Trophoblast cell (in vitro differentiated cells and primary cell): Measurements from ENCODE around the gene TMEM121.

Source experiments
- DNase-seq, 2 donors: peaks; one replicate each; pipeline ENCODE4 v3.0.0-alpha.2; 2016
- H2AFZ ChIP-seq: 2 replicates; pipeline ENCODE4 v1.6.1; 2013; ENCODE audit warnings: low read length, moderate library complexity, mild to moderate bottlenecking; ENCODE audit not compliant: insufficient read depth, poor library complexity
- H2AK5ac ChIP-seq: 2 replicates; pipeline ENCODE4 v1.6.1; 2013; ENCODE audit warnings: mild to moderate bottlenecking, low read length
- H2BK120ac ChIP-seq: 2 replicates; pipeline ENCODE4 v1.6.1; 2013; ENCODE audit warnings: low read length, mild to moderate bottlenecking, moderate library complexity; ENCODE audit not compliant: insufficient read depth, poor library complexity
- H2BK12ac ChIP-seq: 2 replicates; pipeline ENCODE4 v1.6.1; 2013; ENCODE audit warnings: mild to moderate bottlenecking, low read length, moderate library complexity
- H2BK5ac ChIP-seq: 2 replicates; pipeline ENCODE4 v1.6.1; 2013; ENCODE audit warnings: low read length, low read depth, moderate library complexity, mild to moderate bottlenecking; ENCODE audit not compliant: poor library complexity
- H3K14ac ChIP-seq: 2 replicates; pipeline ENCODE4 v1.6.1; 2013; ENCODE audit warnings: mild to moderate bottlenecking, low read length
- H3K18ac ChIP-seq: 2 replicates; pipeline ENCODE4 v1.6.1; 2013; ENCODE audit warnings: mild to moderate bottlenecking, low read length
- H3K23ac ChIP-seq: 2 replicates; pipeline ENCODE4 v1.6.1; 2013; ENCODE audit warnings: low read length
- H3K27ac ChIP-seq: 2 replicates; pipeline ENCODE4 v1.5.1; 2013; ENCODE audit warnings: low read depth, mild to moderate bottlenecking, inconsistent platforms, low read length, moderate library complexity
- H3K27me3 ChIP-seq: 2 replicates; pipeline ENCODE4 v1.6.1; 2013; ENCODE audit warnings: inconsistent platforms, mild to moderate bottlenecking, low read length, moderate library complexity; ENCODE audit not compliant: insufficient read depth
- H3K36me3 ChIP-seq, 2 experiments: 1 replicate in 1 of 2; 2 replicates in 1 of 2; pipeline ENCODE4 v1.6.1; 2013; ENCODE audit warnings: low read length in 2 of 2, mild to moderate bottlenecking in 2 of 2, moderate library complexity in 1 of 2; ENCODE audit not compliant: insufficient read depth in 2 of 2, control insufficient read depth in 1 of 2
- H3K4ac ChIP-seq: 2 replicates; pipeline ENCODE4 v1.6.1; 2013; ENCODE audit warnings: low read depth, mild to moderate bottlenecking, low read length, moderate library complexity
- H3K4me1 ChIP-seq, 2 experiments: 1 replicate in 1 of 2; 2 replicates in 1 of 2; pipeline ENCODE4 v1.6.1; 2013; ENCODE audit warnings: low read length in 2 of 2, mild to moderate bottlenecking in 2 of 2, moderate library complexity in 1 of 2; ENCODE audit not compliant: insufficient read depth in 2 of 2, control insufficient read depth in 1 of 2
- H3K4me2 ChIP-seq: 2 replicates; pipeline ENCODE4 v1.6.1; 2013; ENCODE audit warnings: inconsistent platforms, mild to moderate bottlenecking, low read length, moderate library complexity
- H3K4me3 ChIP-seq: 2 replicates; pipeline ENCODE4 v1.5.1; 2013; ENCODE audit warnings: mild to moderate bottlenecking, low read depth, low read length, inconsistent platforms
- H3K79me1 ChIP-seq: one replicate; pipeline ENCODE4 v1.6.1; 2013; ENCODE audit warnings: low read length
- H3K79me2 ChIP-seq: 2 replicates; pipeline ENCODE4 v1.6.1; 2013; ENCODE audit warnings: low read length, mild to moderate bottlenecking; ENCODE audit not compliant: control insufficient read depth, insufficient read depth, poor library complexity
- H3K9ac ChIP-seq: 2 replicates; pipeline ENCODE4 v1.6.1; 2013; ENCODE audit warnings: mild to moderate bottlenecking, low read length
- H3K9me3 ChIP-seq: 2 replicates; pipeline ENCODE4 v1.6.1; 2013; ENCODE audit warnings: low read depth, mild to moderate bottlenecking, control low read depth, inconsistent platforms, low read length; ENCODE audit not compliant: insufficient read depth
- H4K12ac ChIP-seq: 2 replicates; pipeline ENCODE4 v1.6.1; 2013; ENCODE audit warnings: low read depth, mild to moderate bottlenecking, low read length, moderate library complexity
- H4K8ac ChIP-seq: 2 replicates; pipeline ENCODE4 v1.6.1; 2013; ENCODE audit warnings: low read depth, mild to moderate bottlenecking, low read length, moderate library complexity
- H4K91ac ChIP-seq: one replicate; pipeline ENCODE4 v1.6.1; 2013; ENCODE audit warnings: low read depth, mild to moderate bottlenecking, low read length, moderate library complexity
- WGBS: extraction: QIAGEN DNeasy Blood & Tissue Kit; methylation state at CpG from one replicate; pipeline ENCODE4 v1.1.7; 2013; ENCODE audit warnings: missing lambda C conversion rate; ENCODE audit not compliant: insufficient read length, insufficient coverage; ENCODE audit errors: extremely low coverage; 5-methylcytosine and 5-hydroxymethylcytosine counted together

The TMEM121 gene

DNA sequence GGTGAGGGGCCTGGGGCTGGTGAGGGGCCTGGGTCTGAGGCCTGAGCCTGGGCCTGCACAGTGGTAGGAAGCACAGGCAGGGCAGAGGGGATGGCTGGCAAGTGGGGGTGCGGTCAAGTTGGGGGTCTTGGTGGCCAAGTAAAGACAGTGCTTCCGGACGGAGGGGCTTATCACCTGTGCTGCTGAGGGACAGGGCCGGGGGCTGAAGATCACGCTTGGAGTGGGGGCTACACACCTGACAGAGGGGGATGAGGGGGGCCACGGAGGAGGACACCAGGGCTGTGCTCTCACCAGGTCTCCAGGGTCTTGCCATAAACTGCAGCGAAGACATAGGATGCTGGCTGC, 23.1 kb upstream of the TMEM121 start:
- Histone ChIP-seq H2BK12ac (no peak overlapping the region), H3K9me3 (peaks cover 48% of the 10 kb centered on the region), H3K4me3 (no peak overlapping the region), H2AK5ac (no peak overlapping the region), H3K36me3 (peaks cover 0 to 3% of the 10 kb centered on the region in 2 experiments), H3K4me1 (no peaks in the 10 kb centered on the region), H2BK5ac (no peak overlapping the region), H3K27ac (no peak overlapping the region), H3K79me1 (no peaks in the 10 kb centered on the region), H3K14ac (no peak overlapping the region), H3K23ac (no peak overlapping the region), H2BK120ac (no peak overlapping the region), H3K18ac (no peak overlapping the region), H4K91ac (no peak overlapping the region), H3K4me2 (no peak overlapping the region), H3K79me2 (no peaks in the 10 kb centered on the region), H3K9ac (no peak overlapping the region), H4K8ac (no peak overlapping the region), H3K27me3 (no peaks in the 10 kb centered on the region), H3K4ac (no peak overlapping the region), H2AFZ (no peak overlapping the region), H4K12ac (no peak overlapping the region)
- no peak for DNase-seq
- no CpG with 5 or more reads among the region's 7 CpGs for WGBS

DNA sequence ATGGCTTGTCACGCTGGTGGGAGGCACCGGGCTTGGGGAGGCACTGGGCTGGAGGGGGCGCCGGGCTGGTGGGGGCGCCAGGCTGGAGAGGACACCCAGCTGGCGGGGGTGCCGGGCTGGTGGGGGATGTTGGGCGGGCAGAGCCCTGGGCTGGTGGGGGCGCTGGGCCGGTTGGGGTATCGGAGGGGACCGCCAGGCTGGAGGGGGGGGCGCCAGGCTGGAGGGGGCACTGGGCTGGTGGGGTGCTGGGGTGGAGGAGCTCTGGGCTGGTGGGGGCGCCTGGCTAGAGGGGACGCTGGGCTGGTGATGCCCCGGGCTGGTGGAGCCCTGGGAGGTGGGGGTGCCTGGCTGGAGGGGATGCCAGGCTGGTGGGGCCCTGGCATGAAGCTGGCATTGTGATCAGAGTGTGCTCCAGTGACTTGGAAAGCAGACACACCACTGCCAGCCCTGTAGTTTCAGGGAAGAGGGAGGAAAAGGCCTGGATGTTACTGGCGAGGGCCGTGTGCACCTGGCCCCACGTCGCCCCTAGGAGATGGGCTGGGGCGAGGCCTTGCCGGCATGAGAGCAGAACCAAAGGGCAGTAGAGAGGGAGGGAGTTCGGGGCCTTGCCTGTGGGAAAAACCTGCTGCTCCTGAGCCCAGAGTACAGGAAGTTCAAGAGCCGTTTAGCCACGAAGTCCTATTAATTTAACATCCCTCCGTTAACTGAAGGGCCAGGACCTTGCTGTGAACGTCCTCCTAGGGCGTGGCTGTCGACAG, 22.3 kb upstream of the TMEM121 start:
- Histone ChIP-seq H3K4ac (no peak overlapping the region), H3K79me1 (no peaks in the 10 kb centered on the region), H3K27me3 (no peaks in the 10 kb centered on the region), H3K9me3 (peaks cover 49% of the 10 kb centered on the region), H3K14ac (no peak overlapping the region), H3K23ac (no peak overlapping the region), H3K79me2 (no peaks in the 10 kb centered on the region), H2BK12ac (no peak overlapping the region), H2AK5ac (no peak overlapping the region), H3K4me2 (no peak overlapping the region), H4K12ac (no peak overlapping the region), H3K27ac (no peak overlapping the region), H4K91ac (no peak overlapping the region), H4K8ac (no peak overlapping the region), H2BK120ac (no peak overlapping the region), H3K4me1 (no peaks in the 10 kb centered on the region), H2AFZ (no peak overlapping the region), H3K36me3 (no peaks in the 10 kb centered on the region), H3K4me3 (no peak overlapping the region), H2BK5ac (no peak overlapping the region), H3K9ac (no peak overlapping the region), H3K18ac (no peak overlapping the region)
- no CpG with 5 or more reads among the region's 29 CpGs for WGBS
- DNase-seq, result no peak

DNA sequence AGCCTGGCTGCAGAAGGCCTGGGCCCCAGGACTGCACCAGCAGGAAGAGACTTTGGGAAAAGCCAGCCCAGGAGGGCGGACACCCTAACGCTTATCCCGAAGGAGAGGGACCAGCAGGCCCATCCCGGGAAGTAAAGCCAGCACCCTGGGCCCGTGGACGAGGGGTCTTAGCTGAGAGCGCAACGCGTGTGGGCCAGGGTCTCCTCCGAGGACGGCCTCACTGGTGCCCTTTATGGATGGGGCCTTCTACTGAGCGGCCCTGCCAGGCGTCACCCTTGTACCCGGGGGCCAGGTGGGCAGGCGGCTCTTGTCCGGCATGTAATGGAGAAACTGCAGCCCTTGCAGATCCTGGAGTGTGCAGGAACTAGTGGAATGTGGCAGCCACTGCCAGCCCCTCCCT, 21.3 kb upstream of the TMEM121 start:
- DNase-seq, result no peak
- Histone ChIP-seq H3K79me1 (no peaks in the 10 kb centered on the region), H3K4me1 (no peaks in the 10 kb centered on the region), H3K4me3 (no peak overlapping the region), H3K23ac (no peak overlapping the region), H3K4ac (no peak overlapping the region), H2AK5ac (no peak overlapping the region), H3K14ac (no peak overlapping the region), H2AFZ (no peak overlapping the region), H4K8ac (no peak overlapping the region), H3K9ac (no peak overlapping the region), H3K4me2 (no peak overlapping the region), H3K18ac (no peak overlapping the region), H2BK120ac (no peak overlapping the region), H4K91ac (no peak overlapping the region), H3K27me3 (no peaks in the 10 kb centered on the region), H3K79me2 (no peaks in the 10 kb centered on the region), H3K27ac (no peak overlapping the region), H2BK12ac (no peak overlapping the region), H3K9me3 (peaks cover 45% of the 10 kb centered on the region), H4K12ac (no peak overlapping the region), H2BK5ac (no peak overlapping the region), H3K36me3 (no peaks in the 10 kb centered on the region)
- no CpG with 5 or more reads among the region's 16 CpGs for WGBS

DNA sequence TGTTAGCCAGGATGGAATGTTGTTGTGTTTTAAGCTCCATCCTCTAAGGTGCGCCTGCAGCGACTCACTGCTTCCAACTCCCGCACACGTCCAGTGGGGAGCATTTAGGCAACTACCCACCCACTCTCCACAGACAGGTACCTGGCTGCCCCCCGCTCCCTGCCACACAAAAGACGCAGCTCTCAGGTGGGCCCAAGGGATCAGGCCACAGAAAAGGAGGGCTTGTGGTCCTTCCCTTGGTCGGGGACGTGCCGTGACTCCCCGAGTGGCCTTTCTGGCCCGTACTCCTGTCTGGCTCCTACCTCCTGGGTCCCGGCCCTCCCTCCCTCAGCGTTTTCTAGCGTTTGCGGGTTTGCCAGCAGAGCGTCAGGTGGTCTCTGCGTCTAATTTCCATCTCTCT, 19.1 kb upstream of the TMEM121 start:
- H3K4me1 ChIP-seq, result no peaks in the 10 kb centered on the region
- no peak overlapping the region for H3K27ac ChIP-seq
- no peaks in the 10 kb centered on the region for H3K79me1 ChIP-seq
- H2AFZ ChIP-seq, result no peak overlapping the region
- H2BK120ac ChIP-seq, result no peak overlapping the region
- no peak overlapping the region for H3K14ac ChIP-seq
- no peak overlapping the region for H2AK5ac ChIP-seq
- no peak for DNase-seq
- no peak overlapping the region for H3K18ac ChIP-seq
- no peaks in the 10 kb centered on the region for H3K79me2 ChIP-seq
- H3K4me3 ChIP-seq, result no peak overlapping the region
- no peak overlapping the region for H4K12ac ChIP-seq
- no peak overlapping the region for H2BK12ac ChIP-seq
- H3K4ac ChIP-seq, result no peak overlapping the region
- H3K27me3 ChIP-seq, result no peaks in the 10 kb centered on the region
- no peak overlapping the region for H4K8ac ChIP-seq
- no peak overlapping the region for H3K23ac ChIP-seq
- no peak overlapping the region for H4K91ac ChIP-seq
- no CpG with 5 or more reads among the region's 17 CpGs for WGBS
- H3K4me2 ChIP-seq, result no peak overlapping the region
- no peak overlapping the region for H3K9ac ChIP-seq
- no peaks in the 10 kb centered on the region for H3K36me3 ChIP-seq
- no peak overlapping the region for H2BK5ac ChIP-seq
- H3K9me3 ChIP-seq, result peaks cover 41% of the 10 kb centered on the region
